Hypothalamus (tissue), 51 donors: ENCODE results near the gene SLC35B3.
A peak's percentile ranks its signal among the peaks of the same experiment; 100 is the strongest.
"Not testable (repeated sequence)": the region's sequence is repeated elsewhere in the genome, so short reads cannot be mapped to it uniquely, and the experiment has no call there.

Experiments
- DNase-seq, 51 donors: peaks; one replicate each; lab custom pipeline; 2025; lab: John Stamatoyannopoulos, UW

Gene SLC35B3

DNA sequence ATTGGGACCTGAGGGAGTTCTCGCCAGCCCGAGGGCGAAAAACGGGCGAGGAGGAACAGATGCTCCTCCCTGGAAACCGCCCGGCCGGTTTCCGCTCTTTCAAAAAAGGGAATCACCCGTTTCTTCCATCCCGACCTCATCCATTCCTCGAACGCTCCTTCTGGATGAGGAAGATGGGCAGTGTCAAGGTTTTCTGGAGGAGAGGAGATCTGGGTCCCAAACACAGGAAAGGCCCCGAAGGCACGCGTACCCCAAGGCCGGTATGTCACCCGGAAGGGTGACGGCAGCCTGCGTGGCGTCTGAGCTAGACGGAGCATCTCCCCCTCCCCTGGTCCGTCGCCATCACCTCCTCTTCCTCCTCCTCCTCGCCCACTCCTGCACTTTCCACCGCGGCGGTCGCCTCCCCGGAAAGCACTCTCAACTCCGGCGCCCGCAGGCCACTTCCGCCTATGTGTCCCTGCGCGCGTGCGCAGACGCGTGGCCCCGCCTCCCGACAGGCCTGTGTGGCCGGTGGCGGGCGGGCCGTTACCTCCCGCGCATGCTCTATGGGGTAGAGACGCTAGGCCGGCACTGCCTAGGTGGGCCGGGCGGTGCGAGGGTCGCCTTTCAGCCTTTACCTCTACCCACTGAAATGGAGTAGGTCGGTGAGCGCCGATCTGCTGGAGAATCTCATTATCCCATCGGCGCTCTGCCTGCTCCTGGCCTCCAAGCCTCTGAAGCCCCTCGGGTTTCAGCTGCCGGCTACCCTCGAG is at the start of gene SLC35B3:
SLC35B3 (minus strand) TSS at position 453 of the 752 bp plus-strand sequence.
- DNase-seq: peak; percentile 37 to 96 (median 87)

GRCh38 chr6:8483650-8484049 is 48.3 kb upstream of the SLC35B3 start:
- no peak for DNase-seq

GRCh38 chr6:8481727-8482126 is 46.4 kb upstream of the SLC35B3 start:
- DNase-seq: no peak

- no peak for DNase-seq
Measured at GRCh38 chr6:8478418-8478817, 43.1 kb upstream of the SLC35B3 start.

GRCh38 chr6:8476656-8477055 is 41.3 kb upstream of the SLC35B3 start:
- no peak for DNase-seq

DNA sequence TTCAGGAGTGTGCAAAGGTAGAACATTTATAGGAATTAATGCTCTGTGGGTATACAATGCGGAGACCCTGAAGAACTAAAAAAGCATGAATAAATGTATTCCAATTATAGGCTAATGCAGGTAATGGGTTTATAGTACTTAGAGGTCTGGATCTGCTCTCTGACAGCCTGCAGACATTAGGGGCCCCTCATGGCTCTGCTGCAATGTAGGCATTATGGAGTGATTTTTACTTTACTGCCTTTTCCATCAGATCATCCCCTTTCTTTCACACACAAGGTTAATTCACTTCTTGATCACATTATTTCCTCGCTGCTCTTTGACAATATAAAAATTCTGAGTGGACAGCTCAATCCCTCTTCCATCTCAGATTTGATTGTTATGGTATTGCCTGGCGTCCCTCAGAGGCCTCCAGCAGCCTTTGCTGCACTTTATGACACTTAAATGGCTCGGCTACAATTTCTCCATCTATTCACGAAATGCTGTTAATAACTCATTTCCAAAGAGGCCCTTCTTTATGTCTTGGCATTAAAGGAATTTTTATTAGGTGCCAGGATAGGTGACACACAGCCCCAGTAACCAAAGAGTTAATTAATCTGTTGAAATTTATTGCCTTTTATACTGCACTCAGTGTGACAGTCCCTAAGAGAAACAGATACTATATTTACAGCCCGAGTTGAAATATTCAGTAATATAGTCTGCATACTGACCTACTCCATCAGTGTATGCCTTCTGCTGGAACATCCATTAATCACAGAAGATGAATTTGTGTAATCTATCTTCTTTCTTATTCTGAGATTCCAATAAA is 33.4 kb upstream of the SLC35B3 start:
- no peak for DNase-seq

DNA sequence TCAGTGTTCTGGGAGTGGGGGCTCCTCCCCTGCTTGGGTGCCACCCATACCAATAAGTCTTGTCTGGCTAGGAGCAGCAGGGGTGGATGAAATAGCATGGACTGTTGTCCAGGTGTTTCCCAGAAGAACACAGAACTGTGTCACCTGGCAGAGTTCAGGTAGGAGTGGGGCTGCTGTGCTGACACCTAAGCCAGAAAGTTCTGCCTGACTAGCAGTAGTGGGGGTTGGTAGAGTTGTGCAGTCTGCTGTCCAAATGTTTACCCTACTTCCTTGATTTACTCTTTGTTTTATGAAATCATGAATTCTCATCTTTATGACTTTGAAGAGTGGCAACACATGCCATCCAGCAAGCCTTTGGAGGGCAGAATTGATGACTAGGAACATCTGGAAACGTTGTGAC is 27.3 kb upstream of the SLC35B3 start:
- no peak for DNase-seq

DNA sequence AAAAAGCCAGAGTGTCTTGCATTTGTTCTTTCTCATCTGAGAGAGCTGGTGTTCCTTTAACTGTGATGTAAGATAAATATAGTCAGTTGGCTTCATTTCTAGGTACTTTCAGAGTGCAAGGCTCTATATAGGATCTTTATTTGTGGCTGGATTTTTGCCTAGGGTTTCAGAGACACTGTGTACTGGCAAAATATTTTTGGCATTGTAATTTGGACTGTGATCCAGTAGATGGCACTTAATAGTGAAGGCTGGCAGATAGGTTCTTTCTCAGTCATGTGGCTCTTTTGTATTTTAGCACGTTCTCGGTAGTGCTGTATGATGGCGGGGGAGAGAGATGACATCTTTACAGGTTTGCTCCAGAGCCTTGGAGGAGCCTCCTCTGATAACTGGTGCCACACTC is 26.8 kb upstream of the SLC35B3 start:
- DNase-seq: no peak

GRCh38 chr6:8446391-8446790 is 11.0 kb upstream of the SLC35B3 start:
- DNase-seq: no peak

DNA sequence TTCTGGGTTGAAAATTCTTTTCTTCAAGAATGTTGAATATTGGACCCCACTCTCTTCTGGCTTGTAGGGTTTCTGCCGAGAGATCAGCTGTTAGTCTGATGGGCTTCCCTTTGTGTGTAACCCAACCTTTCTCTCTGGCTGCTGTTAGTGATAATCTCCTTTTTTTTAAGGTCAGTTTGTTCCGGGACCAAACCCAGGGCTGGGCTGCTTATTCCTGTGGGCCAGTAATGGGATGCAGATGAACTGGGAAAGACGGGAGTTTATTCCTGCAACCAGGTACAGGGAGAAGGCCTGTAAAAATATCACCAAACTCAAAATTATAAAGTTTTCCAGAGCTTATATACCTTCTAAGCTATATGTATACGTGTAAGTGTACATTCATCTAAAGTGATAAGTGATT is 10.6 kb upstream of the SLC35B3 start:
- not testable (repeated sequence) for DNase-seq

DNA sequence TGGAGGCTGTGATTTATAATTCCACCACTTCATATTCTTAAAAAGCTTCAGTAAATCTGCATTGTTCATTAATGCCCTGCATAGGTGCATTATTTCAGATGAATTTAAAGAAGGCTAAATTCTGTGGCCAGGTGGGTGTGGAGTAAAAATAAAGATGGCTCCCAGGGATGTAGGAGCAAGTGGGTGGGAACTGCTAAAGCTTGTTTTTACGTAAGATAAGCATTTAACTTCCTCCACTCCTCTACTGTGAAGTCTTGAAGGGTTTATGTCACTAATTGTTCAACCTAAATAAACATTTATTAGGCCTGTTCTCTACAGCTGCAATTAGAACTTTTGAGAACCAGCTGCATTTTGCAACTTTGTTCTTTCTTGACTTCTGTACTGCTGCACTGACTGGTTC is 6.8 kb upstream of the SLC35B3 start:
- no peak for DNase-seq

- no peak for DNase-seq
Measured at GRCh38 chr6:8441452-8441851, 6.1 kb upstream of the SLC35B3 start.

GRCh38 chr6:8439601-8440268 is 4.4 kb upstream of the SLC35B3 start:
- no peak for DNase-seq

DNA sequence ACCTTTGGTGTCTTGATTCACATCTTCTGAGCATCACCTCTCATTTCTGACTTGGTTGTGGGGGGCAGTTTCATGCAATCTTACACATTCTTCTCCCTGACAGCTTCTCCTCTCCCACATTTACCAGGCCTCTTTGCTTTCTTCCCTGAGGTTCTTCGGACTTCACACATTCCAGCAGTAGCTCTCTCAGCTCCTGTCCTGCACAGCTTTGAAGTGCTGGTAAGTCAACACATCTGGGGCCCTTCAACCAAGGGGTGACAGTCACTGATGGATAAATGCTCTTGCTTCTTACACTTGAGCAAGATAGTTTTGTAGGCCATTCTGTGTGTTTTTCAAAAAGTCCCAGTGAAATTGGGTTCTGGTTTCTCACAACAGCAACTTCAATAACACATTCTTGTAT is 2.5 kb upstream of the SLC35B3 start:
- DNase-seq: no peak

- no peak for DNase-seq
Measured at GRCh38 chr6:8436966-8437365, 1.6 kb upstream of the SLC35B3 start.

DNA sequence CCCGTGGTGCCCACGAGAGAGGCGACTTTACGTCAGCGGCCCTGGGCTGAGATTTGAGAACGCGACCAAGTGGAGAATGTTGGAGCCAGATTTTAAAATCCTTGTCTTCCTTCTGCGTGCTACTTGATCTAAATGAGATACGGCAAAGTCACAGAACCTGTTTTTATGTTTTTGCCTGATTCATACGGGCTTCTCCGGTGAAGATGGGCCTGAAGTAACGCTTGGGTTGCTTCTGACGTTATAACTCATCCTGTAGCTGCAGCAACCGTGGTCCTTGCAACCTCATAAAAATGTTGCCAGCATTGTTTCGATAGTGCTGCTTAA is 462 bp upstream of the SLC35B3 start:
- peak in 2 of 51 donors; percentile 11 to 42 for DNase-seq

- no peak for DNase-seq
Measured at GRCh38 chr6:8434727-8435092, 635 bp downstream of the SLC35B3 start.

DNA sequence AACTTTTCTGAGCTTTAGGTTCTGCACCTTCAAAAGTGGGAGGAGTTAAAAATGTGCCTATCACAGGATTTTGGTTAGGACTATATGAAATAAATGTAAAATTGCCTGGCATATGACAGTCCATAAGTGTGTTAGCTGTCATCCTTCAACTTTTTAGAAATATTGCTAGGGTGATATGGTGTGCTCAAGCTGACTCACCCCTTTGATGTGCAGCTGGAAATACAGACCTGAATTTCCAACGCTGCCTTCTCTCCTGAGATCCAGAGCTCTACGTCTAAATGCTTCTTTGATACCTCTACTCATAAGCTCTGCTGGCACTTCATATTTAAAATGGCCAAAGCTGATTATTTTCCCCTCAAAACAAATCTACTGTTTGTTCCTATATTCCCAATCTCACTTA is 2.7 kb downstream of the SLC35B3 start:
- no peak for DNase-seq

GRCh38 chr6:8429821-8430220 is 5.5 kb downstream of the SLC35B3 start:
- DNase-seq: no peak

DNA sequence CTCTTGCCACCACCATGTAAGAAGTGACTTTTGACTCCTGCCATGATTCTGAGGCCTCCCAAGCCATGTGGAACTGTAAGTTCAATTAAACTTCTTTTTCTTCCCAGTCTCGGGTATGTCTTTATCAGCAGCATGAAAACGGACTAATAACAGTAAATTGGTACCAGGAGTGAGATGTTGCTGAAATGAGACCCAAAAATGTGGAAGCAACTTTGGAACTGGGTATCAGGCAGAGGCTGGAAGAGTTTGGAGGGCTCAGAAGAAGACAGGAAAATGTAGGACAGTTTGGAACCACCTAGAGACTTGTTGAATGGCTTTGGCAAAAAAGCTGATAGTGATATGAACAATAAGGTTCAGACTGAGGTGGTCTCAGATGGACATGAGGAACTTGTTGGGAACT is 8.8 kb downstream of the SLC35B3 start:
- not testable (repeated sequence) for DNase-seq

- DNase-seq: no peak
Measured at GRCh38 chr6:8420031-8420588, 15.2 kb downstream of the SLC35B3 start.
